ENCODE measurements around the gene SLC30A10.

SLC30A10 gene

DNA sequence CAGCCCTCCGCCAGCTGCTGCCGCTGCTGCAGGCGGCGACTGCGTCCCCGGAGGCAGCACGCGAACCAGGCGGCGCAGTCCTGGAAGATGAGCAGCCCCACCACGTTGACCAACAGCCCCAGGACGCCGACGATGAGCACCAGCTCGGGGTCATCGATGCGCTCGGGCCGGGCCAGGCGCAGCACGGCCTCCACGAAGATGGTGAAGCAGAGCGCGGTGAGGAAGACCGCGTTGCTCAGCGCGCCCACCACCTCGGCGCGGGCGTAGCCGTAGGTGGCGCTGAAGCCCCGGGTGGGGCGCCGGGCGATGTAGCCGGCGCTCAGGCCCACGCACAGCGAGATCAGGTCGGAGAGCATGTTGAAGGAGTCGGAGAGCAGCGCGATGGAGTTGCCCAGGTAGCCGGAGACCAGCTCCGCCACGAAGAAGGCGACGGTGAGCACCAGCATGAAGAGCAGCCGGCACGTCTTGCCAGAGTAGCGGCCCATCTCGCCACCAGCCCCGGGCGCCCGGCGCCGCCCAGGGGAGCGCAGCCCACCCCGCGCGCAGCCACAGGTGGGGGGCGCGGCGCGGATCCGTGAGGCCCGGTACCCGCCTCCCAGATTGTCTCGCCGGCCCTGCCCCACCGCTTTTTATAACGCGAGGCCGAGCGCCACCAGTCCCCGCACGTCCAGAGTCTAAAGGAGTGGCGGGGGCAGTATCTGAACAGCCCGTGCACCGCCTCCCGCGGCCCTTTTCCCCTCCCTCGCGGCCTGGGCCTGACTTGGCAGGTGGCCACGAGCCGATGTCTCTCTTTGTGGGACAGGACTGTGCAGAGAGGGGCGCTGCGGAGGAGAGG lies at the start of gene SLC30A10:
TSS of gene SLC30A10 (minus strand) at position 602 of the 835 bp plus-strand sequence. CDS start at position 485, 117 bp downstream.
- Histone ChIP-seq H3K36me3 (ENCODE audit: insufficient read depth, low read length) (no peaks in the 10 kb centered on the region), H2AFZ (ENCODE audit: low read length, unreplicated experiment) (peak within 1 kb of the TSS; percentile 38), H3K79me2 (ENCODE audit: control insufficient read depth, insufficient read depth, low read length, unreplicated experiment) (no peaks in the 10 kb centered on the region), H3K27ac (ENCODE audit: low read depth, low read length) (no peak within 1 kb of the TSS), H3K27me3 (ENCODE audit: insufficient read depth, low read length) (peaks cover 53% of the 10 kb centered on the region), H3K4me3 (ENCODE audit: low read depth, low read length) (peak within 1 kb of the TSS; percentile 71), H3K4me1 (ENCODE audit: control insufficient read depth, insufficient read depth, low read length, unreplicated experiment) (no peaks in the 10 kb centered on the region)

DNA sequence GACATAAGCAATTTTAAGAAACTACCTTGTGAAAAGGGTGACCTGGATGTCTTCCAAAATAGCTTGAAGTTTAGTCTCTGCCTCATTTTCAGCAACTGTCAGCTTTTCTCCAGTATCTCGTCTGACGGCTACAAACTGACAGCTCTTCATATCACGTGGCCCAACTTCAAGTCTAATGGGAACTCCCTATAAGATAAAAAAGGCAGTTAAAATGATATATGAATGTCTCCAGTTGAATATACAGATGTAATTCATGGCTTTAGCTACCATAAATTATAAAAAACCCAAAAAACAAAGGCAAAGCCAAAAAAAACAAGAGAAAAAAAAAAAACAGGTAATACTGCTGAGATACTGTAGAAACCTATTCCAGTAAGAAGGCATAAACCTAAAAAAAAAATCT lies 44.9 kb upstream of the SLC30A10 start:
- Histone ChIP-seq H3K27me3 (ENCODE audit: insufficient read depth, low read length) (no peaks in the 10 kb centered on the region), H2AFZ (ENCODE audit: low read length, unreplicated experiment) (no peak overlapping the region), H3K79me2 (ENCODE audit: control insufficient read depth, insufficient read depth, low read length, unreplicated experiment) (no peaks in the 10 kb centered on the region), H3K4me1 (ENCODE audit: control insufficient read depth, insufficient read depth, low read length, unreplicated experiment) (no peaks in the 10 kb centered on the region), H3K27ac (ENCODE audit: low read depth, low read length) (no peak overlapping the region), H3K4me3 (ENCODE audit: low read depth, low read length) (no peak overlapping the region), H3K36me3 (ENCODE audit: insufficient read depth, low read length) (peaks cover 18% of the 10 kb centered on the region)

DNA sequence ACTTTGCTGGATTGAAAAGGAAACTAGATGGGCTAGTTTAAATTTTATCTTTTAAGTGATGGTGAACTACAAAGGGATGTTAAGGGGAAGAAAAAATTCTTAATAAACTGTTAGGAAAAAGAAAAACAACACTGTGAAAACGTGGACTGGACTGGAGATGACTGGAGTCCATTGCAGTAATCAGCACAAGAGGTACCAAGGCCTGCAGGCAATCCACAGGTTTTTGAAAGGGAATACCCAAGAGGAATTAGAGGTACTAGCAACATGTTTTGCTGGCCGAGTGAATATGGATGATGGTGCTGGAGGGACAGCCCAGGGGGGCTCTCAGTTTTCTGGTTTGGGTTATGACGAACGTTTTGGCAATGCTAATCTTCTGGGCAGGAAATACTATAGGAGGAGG lies 39.0 kb upstream of the SLC30A10 start:
- Histone ChIP-seq H3K79me2 (ENCODE audit: control insufficient read depth, insufficient read depth, low read length, unreplicated experiment) (no peaks in the 10 kb centered on the region), H3K4me1 (ENCODE audit: control insufficient read depth, insufficient read depth, low read length, unreplicated experiment) (no peaks in the 10 kb centered on the region), H3K36me3 (ENCODE audit: insufficient read depth, low read length) (peaks cover 16% of the 10 kb centered on the region), H2AFZ (ENCODE audit: low read length, unreplicated experiment) (no peak overlapping the region), H3K4me3 (ENCODE audit: low read depth, low read length) (no peak overlapping the region), H3K27ac (ENCODE audit: low read depth, low read length) (no peak overlapping the region), H3K27me3 (ENCODE audit: insufficient read depth, low read length) (no peaks in the 10 kb centered on the region)

DNA sequence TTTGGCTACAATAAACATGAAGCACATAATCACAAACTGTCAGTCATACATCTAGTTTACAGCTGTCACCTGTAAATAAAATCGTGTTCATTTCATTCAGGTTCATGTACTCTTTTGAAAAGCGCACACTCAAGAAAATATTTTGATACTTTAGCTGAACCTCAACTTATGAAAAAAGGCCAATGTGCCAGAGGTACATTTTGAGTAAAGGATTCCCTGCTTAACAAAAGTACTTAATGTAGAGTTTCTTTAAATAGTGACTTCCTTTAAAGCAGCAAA lies 37.7 kb upstream of the SLC30A10 start:
- Histone ChIP-seq H2AFZ (ENCODE audit: low read length, unreplicated experiment) (no peak overlapping the region), H3K27me3 (ENCODE audit: insufficient read depth, low read length) (no peaks in the 10 kb centered on the region), H3K4me1 (ENCODE audit: control insufficient read depth, insufficient read depth, low read length, unreplicated experiment) (no peaks in the 10 kb centered on the region), H3K36me3 (ENCODE audit: insufficient read depth, low read length) (peaks cover 11% of the 10 kb centered on the region; the same call in 1 of the 2 replicates), H3K27ac (ENCODE audit: low read depth, low read length) (no peak overlapping the region), H3K79me2 (ENCODE audit: control insufficient read depth, insufficient read depth, low read length, unreplicated experiment) (no peaks in the 10 kb centered on the region), H3K4me3 (ENCODE audit: low read depth, low read length) (no peak overlapping the region)

DNA sequence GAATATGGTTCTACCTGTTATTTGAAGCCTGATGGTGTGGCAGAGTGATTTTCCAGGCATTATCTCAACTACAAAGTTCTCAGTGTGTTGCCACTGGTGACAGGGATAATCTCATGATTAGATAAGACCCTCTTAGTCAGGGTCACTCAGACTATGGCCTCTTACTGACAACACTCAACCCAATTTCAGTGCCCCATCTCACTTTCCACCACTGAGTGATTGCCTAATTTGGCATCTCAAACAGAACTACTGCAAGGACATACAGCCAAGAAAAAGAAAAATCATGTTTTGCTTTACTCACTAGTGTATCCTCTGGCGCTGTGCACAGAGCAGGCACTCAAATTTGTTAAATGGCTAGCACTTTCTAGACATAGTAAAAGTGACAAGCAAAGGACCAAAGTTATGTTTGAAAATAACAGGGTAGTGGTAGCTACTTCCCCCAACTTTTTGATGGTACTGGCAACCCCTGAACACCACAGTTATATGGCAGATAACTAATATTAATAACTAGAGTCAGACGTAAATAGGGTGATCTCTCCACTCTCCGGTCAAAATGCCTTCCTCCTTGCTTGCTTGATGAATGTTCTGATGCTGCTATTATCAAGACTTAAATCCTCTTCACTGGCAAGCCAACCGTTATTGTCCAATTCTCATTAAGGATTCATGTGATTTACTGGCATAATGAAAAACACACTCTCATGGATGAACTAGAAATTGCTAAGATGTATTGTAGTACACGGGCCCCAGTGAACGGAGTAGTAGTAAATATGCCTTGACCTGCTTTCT lies 37.1 kb upstream of the SLC30A10 start:
- Histone ChIP-seq H3K79me2 (ENCODE audit: control insufficient read depth, insufficient read depth, low read length, unreplicated experiment) (no peaks in the 10 kb centered on the region), H3K27ac (ENCODE audit: low read depth, low read length) (no peak overlapping the region), H2AFZ (ENCODE audit: low read length, unreplicated experiment) (no peak overlapping the region), H3K36me3 (ENCODE audit: insufficient read depth, low read length) (peaks cover 11% of the 10 kb centered on the region; the same call in 1 of the 2 replicates), H3K4me1 (ENCODE audit: control insufficient read depth, insufficient read depth, low read length, unreplicated experiment) (no peaks in the 10 kb centered on the region), H3K4me3 (ENCODE audit: low read depth, low read length) (no peak overlapping the region), H3K27me3 (ENCODE audit: insufficient read depth, low read length) (no peaks in the 10 kb centered on the region)

DNA sequence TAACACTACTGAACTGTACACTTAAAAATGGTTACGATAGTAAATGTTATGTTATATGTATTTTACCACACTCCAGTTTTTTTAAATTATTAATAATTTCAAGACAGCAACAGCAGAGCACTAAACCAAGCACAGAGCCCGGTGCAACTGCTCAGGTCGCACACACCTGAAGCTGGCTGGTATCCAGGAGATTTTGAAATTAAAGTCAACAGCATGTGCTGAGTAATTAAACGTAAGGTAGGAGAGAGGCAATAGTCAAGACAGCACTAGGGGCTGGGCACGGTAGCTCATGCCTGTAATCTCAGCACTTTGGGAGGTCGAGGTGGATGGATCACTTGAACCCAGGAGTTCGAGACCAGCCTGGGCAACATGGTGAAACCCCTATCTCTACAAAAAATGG lies 35.1 kb upstream of the SLC30A10 start:
- no peaks in the 10 kb centered on the region for H3K27me3 ChIP-seq (ENCODE audit: insufficient read depth, low read length)
- peaks cover 7% of the 10 kb centered on the region; the same call in 1 of the 2 replicates for H3K36me3 ChIP-seq (ENCODE audit: insufficient read depth, low read length)
- H2AFZ ChIP-seq (ENCODE audit: low read length, unreplicated experiment): no peak overlapping the region
- no peak overlapping the region for H3K27ac ChIP-seq (ENCODE audit: low read depth, low read length)
- no peaks in the 10 kb centered on the region for H3K79me2 ChIP-seq (ENCODE audit: control insufficient read depth, insufficient read depth, low read length, unreplicated experiment)
- no peaks in the 10 kb centered on the region for H3K4me1 ChIP-seq (ENCODE audit: control insufficient read depth, insufficient read depth, low read length, unreplicated experiment)
- H3K4me3 ChIP-seq (ENCODE audit: low read depth, low read length): no peak overlapping the region

DNA sequence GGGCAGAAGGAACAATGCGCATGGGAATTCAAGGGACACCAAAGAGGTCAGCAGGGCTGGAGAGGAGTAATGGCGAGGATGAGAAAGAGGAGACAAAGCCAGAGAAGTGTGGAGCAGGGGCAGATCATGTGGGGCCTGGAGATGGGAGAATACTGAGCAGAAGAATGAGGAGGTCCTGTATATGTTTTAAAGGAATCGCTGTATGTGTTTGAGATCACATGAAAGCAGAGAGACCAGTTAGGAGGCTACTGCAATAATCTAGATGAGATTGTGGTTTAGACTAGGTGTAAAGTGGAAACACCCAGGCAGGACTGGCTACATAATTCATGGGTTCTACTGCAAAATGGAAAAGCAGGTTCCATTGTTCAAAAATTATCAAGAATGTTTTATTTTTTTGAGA lies 33.3 kb upstream of the SLC30A10 start:
- Histone ChIP-seq H2AFZ (ENCODE audit: low read length, unreplicated experiment) (no peak overlapping the region), H3K27me3 (ENCODE audit: insufficient read depth, low read length) (no peaks in the 10 kb centered on the region), H3K4me3 (ENCODE audit: low read depth, low read length) (no peak overlapping the region), H3K36me3 (ENCODE audit: insufficient read depth, low read length) (no peaks in the 10 kb centered on the region), H3K27ac (ENCODE audit: low read depth, low read length) (no peak overlapping the region), H3K4me1 (ENCODE audit: control insufficient read depth, insufficient read depth, low read length, unreplicated experiment) (no peaks in the 10 kb centered on the region), H3K79me2 (ENCODE audit: control insufficient read depth, insufficient read depth, low read length, unreplicated experiment) (no peaks in the 10 kb centered on the region)

DNA sequence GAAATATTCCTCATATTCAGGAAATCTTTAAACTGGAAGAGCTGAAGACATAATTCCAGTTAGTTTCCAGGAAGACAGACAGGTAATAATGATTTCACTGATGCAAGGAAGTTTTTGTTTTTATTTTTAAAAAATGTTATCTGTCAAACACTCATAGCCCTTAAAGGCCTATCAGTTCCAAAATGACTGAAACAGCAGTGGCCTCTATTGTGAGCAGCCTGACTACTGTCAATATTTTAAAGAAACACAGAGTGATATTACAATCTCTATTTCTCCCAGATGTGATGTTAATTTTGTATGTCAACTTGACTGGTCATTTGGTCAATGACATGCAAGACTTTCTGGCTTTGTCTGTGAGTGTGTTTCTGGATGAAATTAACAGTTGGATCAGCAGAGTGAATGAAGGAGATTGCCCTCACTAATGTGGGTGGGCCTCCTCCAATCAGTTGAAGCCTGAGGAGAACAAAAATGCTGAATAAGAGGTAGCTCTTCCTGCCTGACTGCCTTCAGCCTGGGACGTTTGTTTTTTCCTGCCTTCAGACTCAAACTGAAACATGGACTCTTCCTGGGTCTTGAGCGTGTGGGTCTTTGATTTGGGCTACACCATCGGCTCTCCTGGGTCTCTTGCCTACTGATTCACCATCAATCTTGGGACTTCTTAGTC lies 31.3 kb upstream of the SLC30A10 start:
- Histone ChIP-seq H2AFZ (ENCODE audit: low read length, unreplicated experiment) (no peak overlapping the region), H3K4me1 (ENCODE audit: control insufficient read depth, insufficient read depth, low read length, unreplicated experiment) (no peaks in the 10 kb centered on the region), H3K79me2 (ENCODE audit: control insufficient read depth, insufficient read depth, low read length, unreplicated experiment) (no peaks in the 10 kb centered on the region), H3K4me3 (ENCODE audit: low read depth, low read length) (no peak overlapping the region), H3K27me3 (ENCODE audit: insufficient read depth, low read length) (no peaks in the 10 kb centered on the region), H3K27ac (ENCODE audit: low read depth, low read length) (no peak overlapping the region), H3K36me3 (ENCODE audit: insufficient read depth, low read length) (no peaks in the 10 kb centered on the region)

DNA sequence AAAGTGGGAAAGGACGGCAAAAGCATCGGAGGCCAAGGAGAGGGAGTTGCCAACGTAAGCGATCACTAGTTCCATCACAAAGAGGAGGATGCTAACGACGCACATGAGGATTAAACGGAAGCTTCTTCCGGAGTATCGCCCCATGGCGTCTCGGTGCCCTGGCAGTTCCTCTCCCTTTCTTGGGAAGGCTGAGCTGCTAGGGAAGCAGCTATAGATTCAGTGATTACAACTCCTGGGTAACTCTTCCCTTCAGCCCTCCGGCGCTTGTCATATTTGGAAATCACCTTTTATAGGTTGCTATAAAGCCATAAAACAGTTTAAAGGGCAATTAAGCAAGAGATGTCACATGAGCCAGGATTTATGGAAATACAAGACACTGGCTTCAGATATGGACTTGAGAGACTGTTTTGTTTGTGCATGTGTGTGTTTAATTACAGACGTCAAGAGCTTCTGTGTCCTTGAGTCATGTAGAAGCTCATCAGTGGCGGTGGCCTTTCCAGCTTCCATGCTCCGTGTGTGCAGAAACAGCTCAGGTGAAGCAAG lies 30.6 kb upstream of the SLC30A10 start:
- Histone ChIP-seq H2AFZ (ENCODE audit: low read length, unreplicated experiment) (no peak overlapping the region), H3K79me2 (ENCODE audit: control insufficient read depth, insufficient read depth, low read length, unreplicated experiment) (no peaks in the 10 kb centered on the region), H3K27ac (ENCODE audit: low read depth, low read length) (no peak overlapping the region), H3K4me1 (ENCODE audit: control insufficient read depth, insufficient read depth, low read length, unreplicated experiment) (no peaks in the 10 kb centered on the region), H3K4me3 (ENCODE audit: low read depth, low read length) (no peak overlapping the region), H3K36me3 (ENCODE audit: insufficient read depth, low read length) (no peaks in the 10 kb centered on the region), H3K27me3 (ENCODE audit: insufficient read depth, low read length) (no peaks in the 10 kb centered on the region)

DNA sequence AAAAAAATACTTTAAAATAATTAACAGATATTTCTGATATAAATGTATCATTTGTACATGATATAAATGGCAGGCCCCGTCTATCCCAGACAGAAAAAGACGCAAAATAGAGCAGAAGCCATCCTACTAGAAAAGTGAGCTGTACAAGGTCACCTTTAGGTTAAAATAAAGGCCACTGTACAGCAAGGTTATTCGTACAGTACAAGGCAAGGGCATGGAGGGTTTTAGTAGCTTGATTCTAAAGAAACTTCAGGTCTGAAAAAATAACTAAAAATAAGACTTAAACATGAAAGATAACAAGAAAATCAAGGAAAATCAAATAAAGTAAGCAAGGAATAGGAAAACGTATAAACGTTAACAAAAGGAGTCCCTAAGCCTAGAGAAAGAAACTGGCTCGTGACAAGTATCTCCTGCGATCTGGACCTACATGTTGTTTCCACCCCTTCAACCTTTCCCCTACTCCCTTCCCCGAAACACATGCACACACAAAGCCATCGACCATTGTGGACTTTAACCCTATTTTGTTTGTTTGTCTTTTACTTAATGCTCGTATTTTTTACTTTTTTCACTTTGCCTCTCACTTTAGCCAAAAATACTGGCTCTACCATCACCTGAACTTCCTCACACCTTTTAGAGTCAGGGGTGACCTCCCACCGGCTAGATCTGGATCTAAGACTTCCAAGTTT lies 26.5 kb upstream of the SLC30A10 start:
- no peak overlapping the region for H3K4me3 ChIP-seq (ENCODE audit: low read depth, low read length)
- no peaks in the 10 kb centered on the region for H3K79me2 ChIP-seq (ENCODE audit: control insufficient read depth, insufficient read depth, low read length, unreplicated experiment)
- no peaks in the 10 kb centered on the region for H3K27me3 ChIP-seq (ENCODE audit: insufficient read depth, low read length)
- no peak overlapping the region for H3K27ac ChIP-seq (ENCODE audit: low read depth, low read length)
- no peaks in the 10 kb centered on the region for H3K36me3 ChIP-seq (ENCODE audit: insufficient read depth, low read length)
- no peaks in the 10 kb centered on the region for H3K4me1 ChIP-seq (ENCODE audit: control insufficient read depth, insufficient read depth, low read length, unreplicated experiment)
- H2AFZ ChIP-seq (ENCODE audit: low read length, unreplicated experiment): no peak overlapping the region

All from ACC112 (cell line).